ENCODE results near the gene NLRC5.

- TF ChIP-seq CTCF (IDR thresholded peaks at IDR 0.05; ENCODE audit: low read length) (no peak), EZH2phosphoT487 (IDR thresholded peaks at IDR 0.05; ENCODE audit: low read length) (no peak), EZH2 (optimal IDR thresholded peaks at IDR 0.05; ENCODE audit: low read depth, low read length) (no peak)
Measured at GRCh38 chr16:57032931-57033330, 43.6 kb downstream of the NLRC5 start.
